Putamen (tissue), 1 donor: Measurements from ENCODE around the gene DCDC2C.

Experiments used
- DNase-seq: peaks from one replicate; pipeline ENCODE4 v3.0.0-alpha.2; 2016; ENCODE audit warnings: low spot score

DCDC2C gene

GRCh38 chr2:3709225-3709624, 5.8 kb downstream of the DCDC2C start:
- no peak for DNase-seq

- DNase-seq, result no peak
Observed at GRCh38 chr2:3712424-3712823, 9.0 kb downstream of the DCDC2C start.

GRCh38 chr2:3712831-3713503, 9.6 kb downstream of the DCDC2C start:
- no peak for DNase-seq

DNA sequence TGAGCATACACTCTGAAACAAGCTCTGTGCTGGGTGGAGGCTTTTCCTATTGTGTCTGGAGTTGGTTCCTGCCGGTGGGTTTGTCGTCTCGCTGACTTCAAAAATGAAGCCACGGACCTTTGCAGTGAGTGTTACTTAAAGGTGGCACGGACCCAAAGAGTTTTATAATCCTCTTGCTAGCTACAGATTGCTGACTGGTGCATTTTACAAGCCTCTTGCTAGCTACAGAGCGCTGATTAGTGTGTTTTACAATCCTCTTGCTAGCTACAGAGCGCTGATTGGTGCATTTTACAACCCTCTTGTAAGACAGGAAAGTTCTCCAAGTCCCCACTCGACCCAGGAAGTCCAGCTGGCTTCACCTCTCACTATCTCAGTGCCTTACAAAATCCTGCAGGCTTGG, 15.3 kb downstream of the DCDC2C start:
- DNase-seq, result no peak

GRCh38 chr2:3725002-3725401, 21.6 kb downstream of the DCDC2C start:
- no peak for DNase-seq

DNA sequence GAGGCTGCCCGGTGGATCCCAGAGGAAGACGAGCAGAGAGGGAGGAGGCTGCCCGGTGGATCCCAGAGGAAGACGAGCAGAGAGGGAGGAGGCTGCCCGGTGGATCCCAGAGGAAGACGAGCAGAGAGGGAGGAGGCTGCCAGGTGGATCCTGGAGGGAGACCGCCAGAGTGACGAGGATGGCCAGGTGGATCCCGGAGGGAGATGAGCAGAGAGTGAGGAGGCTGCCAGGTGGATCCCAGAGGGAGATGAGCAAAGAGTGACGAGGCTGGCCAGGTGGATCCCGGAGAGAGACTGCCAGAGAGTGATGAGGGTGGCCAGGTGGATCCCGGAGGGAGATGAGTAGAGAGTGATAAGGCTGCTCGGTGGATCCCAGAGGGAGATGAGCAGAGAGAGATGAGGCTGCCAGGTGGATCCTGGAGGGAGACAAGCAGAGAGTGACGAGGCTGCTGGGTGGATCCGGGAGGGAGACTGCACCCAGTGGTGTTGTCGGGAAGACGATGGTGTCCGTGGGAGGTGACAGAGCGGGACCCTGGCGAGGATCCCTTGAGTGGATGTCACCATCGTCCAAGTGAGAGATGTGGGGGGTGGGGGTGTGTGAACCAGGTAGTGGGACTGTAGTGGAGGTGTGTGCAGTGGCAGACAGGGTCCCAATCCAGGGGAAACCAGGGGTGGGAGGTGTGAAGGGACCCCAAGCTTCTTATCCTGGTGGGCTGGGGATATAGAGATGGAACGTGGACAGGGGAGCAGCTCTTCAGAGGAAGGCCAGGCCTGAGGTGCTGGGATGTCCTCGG, 22.3 kb downstream of the DCDC2C start:
- no peak for DNase-seq

DNA sequence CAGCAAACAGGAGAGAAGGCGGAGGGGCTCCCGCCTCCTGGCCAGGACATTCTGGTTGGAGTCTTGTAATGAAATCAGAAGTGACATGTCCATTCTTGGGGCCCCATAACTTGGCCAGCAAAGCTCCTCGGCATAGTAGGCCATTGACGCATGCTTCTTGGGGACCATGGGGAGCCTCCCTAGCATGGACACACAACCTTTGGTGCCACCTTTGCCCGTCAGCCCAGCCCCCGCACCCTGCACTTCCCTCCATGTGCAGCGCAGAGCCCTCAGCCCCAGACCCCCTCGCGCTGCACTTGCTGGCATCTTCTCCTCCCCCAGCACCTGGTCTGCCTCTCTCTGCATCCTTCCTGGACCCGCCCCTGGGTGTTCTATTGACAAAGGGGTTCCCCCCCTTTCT, 23.1 kb downstream of the DCDC2C start:
- DNase-seq, result no peak

DNA sequence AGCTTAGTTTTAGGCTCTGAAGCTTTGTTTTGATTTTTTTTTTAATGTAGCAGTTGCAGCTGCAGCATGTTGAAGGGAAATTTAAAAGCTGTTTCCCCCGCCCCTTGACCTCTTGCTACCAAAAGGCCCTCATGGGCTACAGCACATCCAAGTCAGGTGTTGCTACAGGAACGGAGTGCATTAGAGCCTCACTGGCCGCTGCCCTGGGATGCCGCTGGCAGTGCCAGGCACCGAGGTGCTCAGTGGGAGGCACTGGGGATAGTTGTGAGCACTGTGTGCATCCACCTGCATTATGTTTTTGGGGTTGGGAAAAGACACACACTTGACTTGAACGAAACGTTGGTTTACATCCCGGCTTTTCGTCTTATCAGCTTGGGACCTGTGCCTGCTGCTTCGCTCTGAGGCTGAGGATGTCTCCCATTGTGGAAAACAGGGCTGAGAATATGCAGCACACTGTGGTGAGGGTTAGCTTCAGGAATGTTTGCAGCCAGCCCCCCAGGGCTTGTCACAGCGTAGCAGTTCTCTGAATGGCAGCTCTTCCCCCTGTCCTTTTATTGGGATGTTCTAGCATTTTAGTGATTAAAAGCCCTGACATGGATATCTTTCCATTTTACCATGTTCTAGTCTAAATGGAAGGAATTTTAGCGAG, 24.1 kb downstream of the DCDC2C start:
- no peak for DNase-seq

GRCh38 chr2:3728104-3729054, 25.0 kb downstream of the DCDC2C start:
- peak; percentile 24 for DNase-seq

- no peak for DNase-seq
Observed at GRCh38 chr2:3729055-3729448, 25.7 kb downstream of the DCDC2C start.

GRCh38 chr2:3729786-3730185, 26.4 kb downstream of the DCDC2C start:
- no peak for DNase-seq

- DNase-seq, result no peak
Observed at GRCh38 chr2:3730646-3731045, 27.3 kb downstream of the DCDC2C start.

DNA sequence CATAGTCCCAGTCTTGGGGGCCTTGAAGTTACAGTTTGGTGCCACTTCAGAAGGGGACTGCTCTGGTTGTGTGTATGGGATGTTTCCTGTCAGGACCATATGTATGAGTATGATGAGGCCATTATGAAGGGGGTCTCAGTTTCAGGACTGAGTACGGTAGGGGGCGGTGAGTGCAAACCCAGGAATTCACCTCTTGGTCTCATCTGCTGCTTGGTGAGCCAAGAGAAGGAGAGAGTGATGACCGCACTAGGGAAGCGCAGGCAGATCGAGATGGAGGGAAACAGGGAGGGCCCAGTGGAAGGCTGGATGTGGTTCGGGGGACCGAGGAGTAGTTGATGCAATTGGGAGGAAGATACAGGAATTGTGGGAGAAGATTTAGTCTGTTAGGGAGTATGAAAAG, 28.5 kb downstream of the DCDC2C start:
- DNase-seq, result no peak

GRCh38 chr2:3736112-3736511, 32.7 kb downstream of the DCDC2C start:
- DNase-seq, result no peak

GRCh38 chr2:3737128-3737527, 33.8 kb downstream of the DCDC2C start:
- no peak for DNase-seq

GRCh38 chr2:3738454-3738853, 35.1 kb downstream of the DCDC2C start:
- DNase-seq, result no peak

- DNase-seq, result no peak
Observed at GRCh38 chr2:3739313-3739712, 35.9 kb downstream of the DCDC2C start.

DNA sequence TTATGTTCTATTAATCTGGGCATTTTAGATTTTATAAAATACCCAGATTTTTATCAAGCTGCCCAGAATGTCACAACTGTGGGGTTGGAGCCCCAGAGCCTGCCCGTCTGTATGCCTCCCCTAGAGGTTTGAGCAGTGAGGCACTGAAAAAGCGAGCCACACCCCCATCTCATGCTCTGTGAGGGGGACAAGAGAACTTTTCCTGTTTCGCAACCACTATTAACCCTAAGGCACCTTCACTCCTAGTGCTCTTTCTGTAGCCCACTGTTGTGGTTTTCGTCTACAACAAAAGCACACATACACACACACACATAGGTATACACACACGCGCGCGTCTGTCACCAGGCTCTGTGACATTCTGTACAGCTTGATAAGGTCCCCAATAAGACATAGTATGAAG, 38.0 kb downstream of the DCDC2C start:
- no peak for DNase-seq

DNA sequence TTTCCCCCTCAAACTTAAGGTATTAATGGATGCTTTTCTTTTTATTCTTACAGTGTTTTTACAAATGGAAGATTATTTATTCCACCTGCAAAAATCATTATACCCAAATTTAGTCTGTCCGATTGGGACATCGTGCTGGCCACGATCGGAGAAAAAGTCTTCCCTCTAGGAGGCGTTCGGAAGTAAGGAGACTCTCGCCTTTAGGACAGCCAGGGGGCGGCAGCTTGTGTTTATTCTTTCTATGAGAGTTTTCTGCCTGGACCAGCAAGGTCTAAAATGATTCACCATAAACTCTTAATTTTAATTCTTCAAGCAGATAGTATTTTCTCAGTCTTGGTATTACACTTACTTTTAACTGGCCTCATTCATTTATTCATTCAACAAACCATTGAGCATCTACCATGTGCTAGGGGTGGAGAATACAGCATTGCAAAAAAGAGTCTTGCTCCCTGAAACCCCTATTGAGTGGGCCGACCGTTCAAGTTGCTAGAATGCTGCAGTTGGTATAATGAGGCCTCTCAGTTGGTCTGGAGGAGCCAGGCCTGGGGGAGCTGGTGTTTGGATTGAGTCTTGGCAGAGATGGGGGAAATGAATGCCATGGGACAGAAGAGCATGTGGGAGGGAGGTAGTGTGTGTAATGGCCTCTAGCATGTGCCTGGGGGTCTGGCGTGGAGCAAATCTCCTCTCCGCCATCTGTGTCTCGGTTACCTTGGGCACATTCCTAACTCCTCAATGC, 38.7 kb downstream of the DCDC2C start:
- DNase-seq, result no peak

DNA sequence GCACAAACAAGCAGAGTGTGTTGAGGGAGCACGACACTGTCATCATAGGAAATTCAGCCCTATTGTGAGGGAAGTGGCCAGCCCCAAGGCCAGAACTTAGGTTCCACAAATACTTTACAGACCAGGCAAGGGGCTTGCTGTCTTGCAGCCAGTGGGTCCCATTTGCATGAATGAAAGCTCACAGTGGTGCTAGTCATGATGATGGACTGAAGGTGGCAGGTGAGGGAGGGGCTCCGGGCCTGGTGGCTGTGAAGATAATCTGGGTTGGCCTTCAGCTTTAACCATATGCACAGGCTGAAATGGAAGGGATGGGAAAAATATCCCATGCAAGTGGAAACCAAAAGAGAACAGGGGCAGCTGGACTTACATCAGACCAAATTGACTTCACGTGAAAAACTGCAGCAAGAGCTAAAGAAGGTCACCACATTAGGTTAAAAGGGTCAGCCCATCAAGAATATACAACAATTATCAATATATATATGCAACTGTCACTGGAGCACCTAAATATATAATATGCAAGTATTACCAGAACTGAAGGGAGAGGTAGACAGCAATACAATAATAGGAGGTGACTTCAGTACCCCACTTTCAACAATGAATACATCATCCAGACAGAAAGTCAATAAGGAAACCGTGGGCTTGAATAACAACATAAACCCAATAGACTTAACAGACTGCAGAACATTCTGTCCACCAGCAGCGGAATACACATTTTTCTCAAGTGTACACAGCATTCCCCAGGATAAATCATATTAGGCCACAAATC, 39.6 kb downstream of the DCDC2C start:
- DNase-seq, result no peak
